Type B pancreatic cell (in vitro differentiated cells): ENCODE results near the gene KPNA1. TPM values are rescaled to one million over a fixed set of nuclear protein-coding genes. Genes with fewer than 3 reads are reported as not detected.

Experiments used
- DNase-seq: peaks from one replicate; pipeline ENCODE4 v3.0.0; 2021; ENCODE audit warnings: mixed read lengths; ENCODE audit not compliant: unreplicated experiment; ENCODE audit errors: extremely low spot score
- H3K27ac Mint-ChIP-seq: 2 replicates; pipeline ENCODE4 v1.8.0; 2021; ENCODE audit warnings: mild to moderate bottlenecking, mixed read lengths
- H3K27me3 Mint-ChIP-seq: 2 replicates; pipeline ENCODE4 v1.8.0; 2021; ENCODE audit warnings: mixed read lengths
- H3K36me3 Mint-ChIP-seq: 2 replicates; pipeline ENCODE4 v1.8.0; 2021; ENCODE audit warnings: mixed read lengths
- H3K4me1 Mint-ChIP-seq: one replicate; pipeline ENCODE4 v1.8.0; 2021; ENCODE audit warnings: mixed read lengths; ENCODE audit not compliant: unreplicated experiment
- H3K4me3 Mint-ChIP-seq: 2 replicates; pipeline ENCODE4 v1.8.0; 2021; ENCODE audit warnings: mild to moderate bottlenecking, mixed read lengths
- H3K9me3 Mint-ChIP-seq: 2 replicates; pipeline ENCODE4 v1.8.0; 2021; ENCODE audit warnings: mixed read lengths
- CTCF ChIP-seq: fragments of 200-600 bp; sonication (generic); conservative IDR thresholded peaks from 2 replicates; pipeline ENCODE4 v1.5.0; 2021; ENCODE audit warnings: antibody characterized with exemption, mild to moderate bottlenecking
- total RNA-seq: library from RNA; stranded (reverse); gene quantifications from 2 replicates; pipeline ENCODE4 v1.2.1, GENCODE V29; 2021; ENCODE audit warnings: low replicate concordance

KPNA1 gene
- total RNA-seq, 1 donor from 2014 or later, result 67.7 TPM

GRCh38 chr3:122493296-122493695 lies 21.4 kb downstream of the KPNA1 start:
- TF ChIP-seq CTCF, result no peak
- H3K4me3 Mint-ChIP-seq, result no peak overlapping the region
- no peak for DNase-seq
- no peak overlapping the region for H3K27ac Mint-ChIP-seq
- peaks cover 38% of the 10 kb centered on the region for H3K36me3 Mint-ChIP-seq
- no peaks in the 10 kb centered on the region for H3K9me3 Mint-ChIP-seq
- H3K4me1 Mint-ChIP-seq, result no peaks in the 10 kb centered on the region
- H3K27me3 Mint-ChIP-seq, result no peaks in the 10 kb centered on the region

GRCh38 chr3:122488262-122488973 lies 26.3 kb downstream of the KPNA1 start:
- DNase-seq, result no peak
- no peaks in the 10 kb centered on the region for H3K9me3 Mint-ChIP-seq
- TF ChIP-seq CTCF, result no peak
- H3K27me3 Mint-ChIP-seq, result no peaks in the 10 kb centered on the region
- no peak overlapping the region for H3K27ac Mint-ChIP-seq
- no peak overlapping the region for H3K4me3 Mint-ChIP-seq
- no peaks in the 10 kb centered on the region for H3K4me1 Mint-ChIP-seq
- H3K36me3 Mint-ChIP-seq, result peaks cover 40% of the 10 kb centered on the region

- Mint-ChIP-seq H3K27me3 (no peaks in the 10 kb centered on the region), H3K4me1 (peaks cover 9% of the 10 kb centered on the region), H3K27ac (no peak overlapping the region), H3K9me3 (no peaks in the 10 kb centered on the region), H3K36me3 (peaks cover 30% of the 10 kb centered on the region), H3K4me3 (no peak overlapping the region)
- no peak for TF ChIP-seq CTCF
- no peak for DNase-seq
Measured at GRCh38 chr3:122484985-122485384, 29.8 kb downstream of the KPNA1 start.

- DNase-seq, result no peak
- no peaks in the 10 kb centered on the region for H3K27me3 Mint-ChIP-seq
- H3K27ac Mint-ChIP-seq, result no peak overlapping the region
- peaks cover 9% of the 10 kb centered on the region for H3K4me1 Mint-ChIP-seq
- peaks cover 29% of the 10 kb centered on the region for H3K36me3 Mint-ChIP-seq
- TF ChIP-seq CTCF, result no peak
- H3K4me3 Mint-ChIP-seq, result no peak overlapping the region
- no peaks in the 10 kb centered on the region for H3K9me3 Mint-ChIP-seq
Measured at GRCh38 chr3:122481390-122481789, 33.3 kb downstream of the KPNA1 start.

GRCh38 chr3:122476532-122476931 lies 38.2 kb downstream of the KPNA1 start:
- no peaks in the 10 kb centered on the region for H3K4me1 Mint-ChIP-seq
- no peak overlapping the region for H3K4me3 Mint-ChIP-seq
- H3K27me3 Mint-ChIP-seq, result no peaks in the 10 kb centered on the region
- peaks cover 32% of the 10 kb centered on the region for H3K36me3 Mint-ChIP-seq
- no peak for TF ChIP-seq CTCF
- peaks cover 10% of the 10 kb centered on the region for H3K9me3 Mint-ChIP-seq
- H3K27ac Mint-ChIP-seq, result no peak overlapping the region
- DNase-seq, result no peak
